Kidney epithelial cell (primary cell): ENCODE results near the gene PARP11. TPM values are rescaled to one million over a fixed set of nuclear protein-coding genes. Genes with fewer than 3 reads are reported as not detected.

Experiments
- DNase-seq: peaks from one replicate; pipeline ENCODE4 v3.0.0-alpha.2; 2010; ENCODE audit warnings: low read depth
- H3K27me3 ChIP-seq: 2 replicates; pipeline ENCODE4 v1.6.0; 2011; ENCODE audit warnings: low read length; ENCODE audit not compliant: control insufficient read depth, insufficient read depth
- H3K36me3 ChIP-seq: 2 replicates; pipeline ENCODE4 v1.5.1; 2011; ENCODE audit warnings: low read length; ENCODE audit not compliant: control insufficient read depth, insufficient read depth
- H3K4me3 ChIP-seq: 2 replicates; pipeline ENCODE4 v1.5.1; 2011; ENCODE audit warnings: low read depth, mild to moderate bottlenecking, control low read depth, low read length
- total RNA-seq: library from RNA; depleted of rRNA; stranded (reverse); fragments of >200 nt; gene quantifications from 2 replicates; pipeline ENCODE4 v1.2.3, GENCODE V29; 2015
- TF ChIP-seq, protein P1 (sequence below): IDR thresholded peaks from 2 replicates; pipeline ENCODE4 v1.5.1; 2011; ENCODE audit warnings: mild to moderate bottlenecking, moderate library complexity, low read length, control low read depth, inconsistent platforms; ENCODE audit not compliant: insufficient read depth, poor library complexity, severe bottlenecking

Gene PARP11
- total RNA-seq, 1 donor from 2014 or later, result 9.0 TPM

- Histone ChIP-seq H3K27me3 (no peaks in the 10 kb centered on the region), H3K36me3 (no peaks in the 10 kb centered on the region), H3K4me3 (no peak overlapping the region)
- DNase-seq, result no peak
- TF ChIP-seq, protein P1, sequence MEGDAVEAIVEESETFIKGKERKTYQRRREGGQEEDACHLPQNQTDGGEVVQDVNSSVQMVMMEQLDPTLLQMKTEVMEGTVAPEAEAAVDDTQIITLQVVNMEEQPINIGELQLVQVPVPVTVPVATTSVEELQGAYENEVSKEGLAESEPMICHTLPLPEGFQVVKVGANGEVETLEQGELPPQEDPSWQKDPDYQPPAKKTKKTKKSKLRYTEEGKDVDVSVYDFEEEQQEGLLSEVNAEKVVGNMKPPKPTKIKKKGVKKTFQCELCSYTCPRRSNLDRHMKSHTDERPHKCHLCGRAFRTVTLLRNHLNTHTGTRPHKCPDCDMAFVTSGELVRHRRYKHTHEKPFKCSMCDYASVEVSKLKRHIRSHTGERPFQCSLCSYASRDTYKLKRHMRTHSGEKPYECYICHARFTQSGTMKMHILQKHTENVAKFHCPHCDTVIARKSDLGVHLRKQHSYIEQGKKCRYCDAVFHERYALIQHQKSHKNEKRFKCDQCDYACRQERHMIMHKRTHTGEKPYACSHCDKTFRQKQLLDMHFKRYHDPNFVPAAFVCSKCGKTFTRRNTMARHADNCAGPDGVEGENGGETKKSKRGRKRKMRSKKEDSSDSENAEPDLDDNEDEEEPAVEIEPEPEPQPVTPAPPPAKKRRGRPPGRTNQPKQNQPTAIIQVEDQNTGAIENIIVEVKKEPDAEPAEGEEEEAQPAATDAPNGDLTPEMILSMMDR, result no peak
Measured at GRCh38 chr12:3768911-3769447, 104.2 kb downstream of the PARP11 start.

GRCh38 chr12:3761116-3761735 lies 112.0 kb downstream of the PARP11 start:
- H3K27me3 ChIP-seq, result no peaks in the 10 kb centered on the region
- TF ChIP-seq, protein P1, result no peak
- no peaks in the 10 kb centered on the region for H3K36me3 ChIP-seq
- DNase-seq, result no peak
- H3K4me3 ChIP-seq, result no peak overlapping the region

DNA sequence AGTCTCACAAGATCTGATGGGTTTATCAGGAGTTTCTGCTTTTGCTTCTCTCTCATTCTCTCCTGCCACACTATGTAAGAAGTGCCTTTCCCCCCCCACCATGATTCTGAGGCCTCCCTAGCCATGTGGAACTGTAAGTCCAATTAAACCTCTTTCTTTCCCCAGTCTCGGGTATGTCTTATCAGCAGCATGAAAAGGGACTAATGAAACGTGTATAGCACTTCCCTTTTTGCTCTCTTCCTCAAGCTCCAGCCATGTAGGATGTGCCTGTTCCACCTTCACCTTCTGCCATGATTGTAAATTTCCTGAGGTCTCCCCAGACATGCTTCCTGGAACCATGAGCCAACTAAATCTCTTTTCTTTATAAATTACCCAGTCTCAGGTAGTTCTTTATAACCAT lies 113.3 kb downstream of the PARP11 start:
- H3K27me3 ChIP-seq, result no peaks in the 10 kb centered on the region
- no peak overlapping the region for H3K4me3 ChIP-seq
- TF ChIP-seq, protein P1, result no peak
- no peaks in the 10 kb centered on the region for H3K36me3 ChIP-seq
- no peak for DNase-seq

Other genes with a start within 250 kb of the PARP11 start
- gene CRACR2A, start 120.3 kb downstream of the PARP11 start, total RNA-seq, result 4.5 and 6.2 TPM in 2 replicates